ENCODE results near the gene PNLIPRP1.

DNA sequence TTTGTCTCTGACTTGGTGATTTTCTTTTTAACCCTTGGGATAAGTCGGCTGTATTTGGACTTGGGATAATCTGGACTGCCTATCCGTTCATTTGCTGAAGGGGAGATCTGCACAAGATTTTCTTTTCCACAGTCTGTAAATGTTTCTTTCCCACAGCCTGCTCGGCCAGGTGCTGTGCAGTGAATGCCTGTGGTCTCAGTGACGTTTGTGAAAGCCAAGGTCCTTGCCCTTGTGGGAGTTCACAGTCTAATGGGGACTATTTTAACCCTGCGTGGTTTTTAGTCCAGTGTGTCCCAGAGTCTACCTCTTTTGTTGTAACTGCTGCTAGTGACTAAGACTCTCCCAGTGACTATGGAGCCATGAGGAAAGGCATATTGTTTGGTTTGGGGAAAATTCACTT lies 36.1 kb upstream of the PNLIPRP1 start:
- TF ChIP-seq FOXA1 (IDR thresholded peaks at IDR 0.05) (no peak), SP1 (IDR thresholded peaks at IDR 0.05) (no peak), SUZ12 (IDR thresholded peaks at IDR 0.05) (no peak), L3MBTL2 (conservative IDR thresholded peaks at IDR 0.05) (no peak), FOXM1 (IDR thresholded peaks at IDR 0.05; ENCODE audit: borderline replicate concordance) (no peak), CTBP1 (IDR thresholded peaks at IDR 0.05; ENCODE audit: borderline replicate concordance) (no peak), BHLHE40 (IDR thresholded peaks at IDR 0.05; ENCODE audit: borderline replicate concordance) (no peak), TARDBP (IDR thresholded peaks at IDR 0.05) (no peak), ZNF384 (IDR thresholded peaks at IDR 0.05) (no peak), HDGF (IDR thresholded peaks at IDR 0.05; ENCODE audit: borderline replicate concordance) (no peak), FOXK2 (IDR thresholded peaks at IDR 0.05) (no peak), ELF4 (IDR thresholded peaks at IDR 0.05) (no peak), ARNT (IDR thresholded peaks at IDR 0.05) (no peak)
